Left renal pelvis (tissue), 4 donors: ENCODE data around the gene DIP2B. TPM values are rescaled to one million over a fixed set of nuclear protein-coding genes. Genes with fewer than 3 reads are reported as not detected.
A peak's percentile ranks its signal among the peaks of the same experiment; 100 is the strongest.
"Not testable (repeated sequence)": the region's sequence is repeated elsewhere in the genome, so short reads cannot be mapped to it uniquely, and the experiment has no call there.

Experiments used
- DNase-seq, 4 donors: peaks; one replicate each; pipeline ENCODE4 v3.0.0-alpha.2; 2013; ENCODE audit warnings: low read depth in 4 of 4, low spot score in 3 of 4
- polyA plus RNA-seq, 4 donors: library from polyadenylated mRNA; unstranded; fragments of 120-200 nt; gene quantifications; one replicate each; pipeline ENCODE4 v1.2.1, GENCODE V29; 2013; ENCODE audit not compliant: insufficient read length in 4 of 4

The DIP2B gene
- polyA plus RNA-seq, 4 donors = 21.8 to 25.7 (median 23.4) TPM

- DNase-seq = peak; percentile 77 to 83 (median 81)
These were observed 259.0 kb downstream of the DIP2B start, which contains the start of gene ATF1 for GRCh38 chr12:50763639-50764285. TSS of gene ATF1 (plus strand) at chr12:50764101. CDS start at chr12:50780146, 16,045 bp downstream.

DNA sequence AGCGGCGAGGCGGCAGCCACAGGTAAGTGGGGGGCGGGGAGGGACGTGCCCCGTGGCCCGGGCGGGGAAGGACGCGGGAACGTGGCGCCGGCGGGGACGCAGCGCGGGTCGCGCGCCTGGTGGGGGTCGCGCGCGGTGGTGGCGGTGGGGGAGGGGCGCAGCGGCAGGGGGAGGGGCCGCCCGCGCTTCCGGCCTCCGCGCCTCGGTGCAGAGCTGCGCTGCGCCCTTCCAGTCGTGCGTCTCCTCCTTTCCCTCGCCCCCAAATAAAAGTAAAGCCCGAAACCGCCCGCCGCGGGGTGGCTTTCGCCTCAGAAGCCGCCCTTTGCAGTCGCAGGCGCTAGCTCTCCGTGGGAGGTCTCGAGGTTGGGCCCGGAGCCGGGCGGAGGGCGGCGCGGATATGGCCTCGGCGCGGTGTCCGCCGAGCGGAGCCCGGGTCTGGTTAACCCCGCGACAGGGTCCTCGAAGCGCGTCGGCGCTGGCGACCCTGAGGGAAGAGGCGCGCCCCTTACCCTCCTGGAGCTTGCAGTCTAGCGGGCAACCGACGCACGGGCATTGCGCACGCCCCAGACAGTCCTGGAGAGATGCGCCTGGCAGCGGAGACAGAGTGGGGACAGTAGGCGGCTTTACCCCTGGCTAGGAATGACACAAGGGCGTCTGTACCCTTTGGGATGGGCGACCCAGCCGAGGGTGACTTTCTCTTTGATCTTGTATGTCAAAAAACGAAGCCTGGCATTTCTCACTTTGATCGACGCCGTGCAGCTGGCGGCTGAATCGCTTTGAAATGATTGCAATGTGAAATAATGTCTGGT, 259.7 kb downstream of the DIP2B start:
- peak in 3 of 4 donors; percentile 22 to 36 (median 31) for DNase-seq

DNA sequence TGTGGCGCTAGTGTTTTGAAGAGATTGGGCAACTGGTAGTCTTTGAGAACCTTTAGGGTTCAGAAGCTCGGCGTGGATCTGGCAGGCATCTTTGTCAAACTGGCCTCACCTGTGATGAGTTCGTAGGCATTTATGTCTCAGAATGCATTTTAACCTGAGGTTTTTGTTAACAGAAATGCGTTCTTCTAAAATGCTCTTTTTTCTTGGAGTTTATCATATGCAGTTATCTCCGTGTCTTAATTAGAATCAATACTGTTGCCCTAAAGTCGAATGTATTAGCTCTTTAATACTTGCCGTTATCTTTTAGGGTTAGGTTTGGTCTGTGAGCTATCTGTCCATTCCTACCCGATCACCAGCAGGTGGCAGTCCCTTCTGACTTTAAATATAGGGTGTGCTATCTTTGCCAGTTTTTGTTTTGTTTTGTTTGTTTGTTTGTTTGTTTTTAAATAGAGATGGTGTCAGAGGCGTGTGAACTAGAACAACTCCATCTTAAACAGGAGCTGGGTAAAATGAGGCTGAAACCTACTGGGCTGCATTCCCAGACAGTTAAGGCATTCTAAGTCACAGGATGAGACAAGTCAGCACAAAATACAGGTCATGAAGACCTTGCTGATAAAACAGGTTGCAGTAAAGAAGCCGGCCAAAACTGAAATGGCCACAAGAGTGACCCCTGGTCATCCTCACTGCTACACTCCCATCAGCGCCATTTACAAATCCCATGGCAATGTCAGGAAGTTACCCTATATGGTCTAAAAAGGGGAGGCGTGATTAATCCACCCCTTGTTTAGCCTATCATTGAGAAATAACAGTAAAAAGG, 260.5 kb downstream of the DIP2B start:
- DNase-seq = peak in 2 of 4 donors; percentile 20 to 29

GRCh38 chr12:50768391-50768790, 263.6 kb downstream of the DIP2B start:
- no peak for DNase-seq

DNA sequence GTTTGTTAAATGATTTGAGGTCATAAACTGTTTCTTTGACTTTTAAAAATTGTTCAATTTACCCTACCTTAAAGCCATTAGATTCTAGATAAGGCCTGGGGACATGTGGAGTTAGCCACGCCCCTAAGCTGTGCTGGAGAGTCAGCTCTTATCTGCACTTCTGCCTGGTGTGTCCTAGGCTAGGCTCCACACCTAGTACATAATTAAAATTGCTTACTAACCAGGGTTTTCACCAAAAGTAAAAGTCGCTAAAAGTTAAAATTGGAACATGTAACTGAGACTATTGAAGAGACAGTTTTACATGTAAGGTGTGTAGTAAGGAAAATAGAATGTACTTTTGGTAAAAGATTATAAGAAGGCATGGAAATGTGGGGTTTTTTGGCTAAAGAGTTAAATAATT, 264.0 kb downstream of the DIP2B start:
- not testable (repeated sequence) for DNase-seq

GRCh38 chr12:50771409-50771808, 266.6 kb downstream of the DIP2B start:
- DNase-seq = no peak

DNA sequence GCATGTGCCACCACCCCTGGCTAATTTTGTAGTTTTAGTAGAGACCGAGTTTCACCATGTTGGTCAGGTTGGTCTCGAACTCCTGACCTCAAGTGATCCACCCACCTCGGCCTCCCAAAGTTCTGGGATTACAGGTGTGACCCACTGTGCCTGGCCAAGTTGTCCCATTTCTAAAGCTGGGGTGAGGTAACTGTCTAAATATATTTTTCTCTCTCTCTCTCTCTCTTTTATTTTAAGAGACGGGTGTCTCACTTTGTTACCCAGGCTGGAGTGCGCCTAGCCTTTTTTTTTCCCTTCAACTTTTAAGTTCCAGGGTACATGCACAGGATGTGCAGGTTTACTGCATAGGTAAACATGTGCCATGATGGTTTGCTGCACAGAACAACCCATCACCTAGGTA, 267.7 kb downstream of the DIP2B start:
- no peak for DNase-seq

- no peak for DNase-seq
These were observed 268.1 kb downstream of the DIP2B start for GRCh38 chr12:50772877-50773276.

DNA sequence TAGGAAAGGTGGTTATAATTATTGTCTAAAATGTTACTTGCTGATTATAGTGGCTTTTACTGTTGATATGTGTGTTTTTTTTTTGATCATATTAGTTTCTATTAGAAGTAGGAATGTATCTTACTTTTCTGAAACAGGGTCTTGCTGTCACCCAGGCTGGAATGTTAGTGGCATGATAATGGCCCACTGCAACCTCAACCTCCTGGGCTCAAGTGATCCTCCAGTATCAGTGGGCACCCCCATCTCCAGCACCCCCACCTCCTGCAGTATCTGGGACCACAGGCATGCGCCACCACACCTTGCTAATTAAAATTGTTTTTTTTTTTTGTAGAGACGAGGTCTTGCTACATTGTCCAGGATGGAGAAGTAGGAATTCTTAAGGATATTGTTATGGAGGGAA, 270.5 kb downstream of the DIP2B start:
- DNase-seq = no peak

DNA sequence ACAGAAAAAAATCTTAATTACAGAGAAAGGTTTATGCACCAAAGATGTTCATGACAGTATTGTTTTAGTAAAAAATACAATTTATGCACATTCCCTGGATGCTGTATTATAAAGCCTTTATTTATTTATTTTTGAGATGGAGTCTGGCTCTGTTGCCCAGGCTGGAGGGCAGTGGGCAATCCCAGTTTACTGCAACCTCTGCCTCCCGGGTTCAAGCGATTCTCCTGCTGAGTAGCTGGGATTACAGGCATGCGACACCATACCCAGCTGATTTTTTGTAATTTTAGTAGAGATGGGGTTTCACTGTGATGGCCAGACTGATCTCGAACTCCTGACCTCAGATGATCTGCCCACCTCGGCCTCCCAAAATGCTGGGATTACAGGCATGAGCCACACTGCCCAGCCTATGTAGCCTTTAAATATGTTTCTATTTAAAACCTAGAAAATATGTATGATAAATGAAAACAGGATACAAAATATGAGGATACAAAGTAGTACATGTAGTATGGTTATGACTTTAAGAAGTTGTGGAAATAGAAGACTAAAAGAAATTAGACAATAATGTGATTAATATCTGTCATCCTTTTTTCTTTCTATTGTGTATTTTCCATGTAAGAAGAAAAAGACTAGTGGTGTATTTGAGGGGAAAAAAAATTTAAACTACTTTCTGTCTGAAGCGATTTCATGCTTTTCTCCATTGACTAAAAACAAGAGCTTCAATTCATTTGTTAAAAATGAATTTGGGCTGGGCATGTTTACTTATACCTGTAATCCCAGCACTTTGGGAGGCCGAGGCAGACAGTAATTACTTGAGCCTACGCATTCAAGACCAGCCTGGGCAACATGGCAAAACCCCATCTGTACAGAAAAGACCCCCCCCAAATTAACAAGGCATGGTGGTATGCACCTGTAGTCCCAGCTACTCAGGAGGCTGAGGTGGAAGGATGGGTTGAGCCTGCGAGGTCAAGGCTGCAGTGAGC, 272.3 kb downstream of the DIP2B start:
- no peak for DNase-seq

- no peak for DNase-seq
These were observed 274.1 kb downstream of the DIP2B start for GRCh38 chr12:50778663-50779590.

DNA sequence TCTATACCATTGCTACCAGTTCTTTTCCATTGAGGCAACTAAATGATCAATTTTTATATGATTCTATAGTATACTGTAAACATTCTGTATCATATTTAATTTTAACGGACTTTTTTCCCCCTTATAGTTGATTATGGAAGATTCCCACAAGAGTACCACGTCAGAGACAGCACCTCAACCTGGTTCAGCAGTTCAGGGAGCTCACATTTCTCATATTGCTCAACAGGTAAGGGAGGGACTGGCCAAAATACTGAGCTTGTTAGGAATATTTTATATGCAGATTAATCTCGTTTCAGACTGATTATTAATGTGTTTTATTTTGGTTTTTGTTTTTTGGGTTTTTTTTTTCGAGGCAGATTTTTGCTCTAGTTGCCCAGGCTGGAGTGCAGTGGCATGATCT, 275.2 kb downstream of the DIP2B start:
- no peak for DNase-seq

GRCh38 chr12:50784501-50784900, 279.7 kb downstream of the DIP2B start:
- no peak for DNase-seq

DNA sequence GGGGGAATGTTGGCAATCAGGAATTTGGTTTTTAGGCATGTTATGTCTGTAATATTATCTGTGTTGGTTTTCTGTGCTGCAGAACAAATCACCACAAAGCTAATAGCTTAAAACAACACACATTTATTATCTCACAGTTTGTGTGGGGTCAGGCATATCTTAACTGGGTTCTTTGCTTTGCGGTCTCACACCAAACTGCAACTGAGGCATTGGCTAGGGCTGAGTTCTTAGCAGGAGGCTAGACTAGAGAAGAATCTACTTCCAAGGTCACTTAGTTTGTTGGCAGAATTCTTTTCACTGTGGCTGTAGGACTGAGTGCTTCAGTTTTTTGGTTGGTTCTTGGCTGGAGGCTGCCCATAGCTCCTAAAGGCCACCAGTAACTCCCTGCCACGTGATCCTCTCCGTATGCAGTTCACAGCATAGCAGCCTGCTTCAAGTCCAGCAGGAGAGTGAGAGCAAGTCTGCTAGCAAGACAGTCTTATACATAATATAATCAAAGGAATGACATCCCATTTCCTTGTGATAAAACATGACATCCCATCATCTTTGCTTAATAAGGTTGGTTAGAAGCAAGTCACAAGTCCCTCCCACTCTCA, 280.7 kb downstream of the DIP2B start:
- no peak for DNase-seq

- DNase-seq = no peak
These were observed 281.9 kb downstream of the DIP2B start for GRCh38 chr12:50786498-50787231.

DNA sequence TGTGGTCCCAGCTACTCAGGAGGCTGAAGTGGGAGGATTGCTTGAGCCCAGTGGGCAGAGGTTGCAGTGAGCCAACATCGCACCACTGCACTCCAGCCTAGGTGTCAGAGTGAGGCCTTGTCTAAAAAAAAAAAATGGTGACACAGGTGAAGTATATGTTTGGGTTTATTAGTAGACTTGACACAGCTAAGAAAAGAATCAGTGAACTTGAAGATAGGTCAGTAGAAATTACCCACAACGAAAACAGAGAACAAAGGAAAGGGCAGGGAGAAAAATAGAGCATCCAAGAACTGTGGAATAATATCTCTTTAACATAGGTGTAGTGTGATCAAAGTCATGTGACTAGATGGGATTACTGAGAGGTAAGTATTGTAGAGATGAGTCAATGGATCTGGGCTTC, 282.8 kb downstream of the DIP2B start:
- no peak for DNase-seq

- no peak for DNase-seq
These were observed 283.8 kb downstream of the DIP2B start for GRCh38 chr12:50788561-50788960.

DNA sequence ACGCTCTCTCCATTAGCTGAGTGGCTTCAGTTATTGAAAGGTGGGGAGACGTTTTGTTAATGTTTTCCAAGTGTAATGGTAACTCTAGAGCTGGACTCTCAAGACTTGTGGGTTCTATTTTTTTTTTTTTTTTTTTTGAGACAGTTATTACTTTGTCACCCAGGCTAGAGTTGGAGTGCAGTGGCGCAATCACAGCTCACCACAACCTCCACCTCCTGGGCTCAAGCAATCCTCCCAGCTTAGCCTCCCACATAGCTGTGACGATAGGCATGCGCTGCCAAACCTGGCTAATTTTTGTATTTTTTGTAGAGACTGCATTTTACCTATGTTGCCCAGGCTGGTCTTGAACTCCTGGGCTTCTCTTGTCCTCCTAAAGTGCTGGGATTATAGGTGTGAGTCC, 285.3 kb downstream of the DIP2B start:
- DNase-seq = no peak
